WTC11 (cell line): Measurements from ENCODE around the gene SLC39A2. TPM values are rescaled to one million over a fixed set of nuclear protein-coding genes. Genes with fewer than 3 reads are reported as not detected.

Experiments
- ATAC-seq: fragments of 200-7000 bp; cut with Tn5 transposase; 2 replicates; pipeline ENCODE4 v1.10.0; 2021; ENCODE audit warnings: mild to moderate bottlenecking, moderate library complexity
- CTCF ChIA-PET: fragments of 300-600 bp; sonication (Branson Sonifier 250); formaldehyde crosslinking; loops from one replicate; lab custom pipeline; 2021; ENCODE audit warnings: antibody characterized with exemption; lab: Charles Lee
- POLR2A ChIA-PET: fragments of 350-600 bp; sonication (Branson Sonifier 250); formaldehyde crosslinking; loops from one replicate; lab custom pipeline; 2021; ENCODE audit warnings: antibody characterized with exemption; lab: Charles Lee
- DNase-seq: peaks from one replicate; pipeline ENCODE4 v3.0.0; 2021; ENCODE audit warnings: low spot score
- H3K27ac Mint-ChIP-seq: 2 replicates; pipeline ENCODE4 v1.8.0; 2021; ENCODE audit warnings: mixed read lengths
- H3K27me3 Mint-ChIP-seq: 2 replicates; pipeline ENCODE4 v1.8.0; 2021; ENCODE audit warnings: low read depth, mild to moderate bottlenecking, moderate library complexity, mixed read lengths
- H3K36me3 Mint-ChIP-seq: 2 replicates; pipeline ENCODE4 v1.8.0; 2021; ENCODE audit warnings: mixed read lengths
- H3K4me1 Mint-ChIP-seq: 2 replicates; pipeline ENCODE4 v1.8.0; 2022; ENCODE audit warnings: mixed read lengths
- H3K4me3 Mint-ChIP-seq: 2 replicates; pipeline ENCODE4 v1.8.0; 2021; ENCODE audit warnings: mild to moderate bottlenecking, moderate library complexity, mixed read lengths
- H3K9me3 Mint-ChIP-seq: 2 replicates; pipeline ENCODE4 v1.8.0; 2021; ENCODE audit warnings: mixed read lengths
- CBFB ChIP-seq: sonication (generic); formaldehyde crosslinking; IDR thresholded peaks from 2 replicates; pipeline ENCODE4 v1.8.1; 2022; ENCODE audit warnings: mild to moderate bottlenecking, low read depth, missing genetic modification reagents
- CTCF ChIP-seq: fragments of 200-600 bp; IDR thresholded peaks from 2 replicates; pipeline ENCODE4 v1.8.0; 2022; ENCODE audit warnings: antibody characterized with exemption
- E2F5 ChIP-seq: sonication (generic); formaldehyde crosslinking; IDR thresholded peaks from 2 replicates; pipeline ENCODE4 v1.8.1; 2022; ENCODE audit warnings: mild to moderate bottlenecking, moderate library complexity, missing genetic modification reagents
- ERG ChIP-seq: fragments of 250-450 bp; sonication (Bioruptor Pico); IDR thresholded peaks from 2 replicates; pipeline ENCODE4 v1.8.0; 2021; ENCODE audit warnings: mild to moderate bottlenecking
- FOXK1 ChIP-seq: sonication (generic); formaldehyde crosslinking; IDR thresholded peaks from 2 replicates; pipeline ENCODE4 v1.8.0; 2022; ENCODE audit warnings: mild to moderate bottlenecking, moderate library complexity, missing genetic modification reagents
- FOXP4 ChIP-seq: sonication (generic); formaldehyde crosslinking; IDR thresholded peaks from 2 replicates; pipeline ENCODE4 v1.8.0; 2022; ENCODE audit warnings: mild to moderate bottlenecking, missing genetic modification reagents
- GTF2I ChIP-seq: fragments of 250-450 bp; sonication (Bioruptor Pico); conservative IDR thresholded peaks from 2 replicates; pipeline ENCODE4 v1.4.0; 2021; ENCODE audit warnings: mild to moderate bottlenecking
- HMGXB4 ChIP-seq: sonication (generic); formaldehyde crosslinking; IDR thresholded peaks from 2 replicates; pipeline ENCODE4 v1.8.1; 2023; ENCODE audit warnings: mild to moderate bottlenecking, moderate library complexity, missing genetic modification reagents
- NR2C2 ChIP-seq: sonication (generic); formaldehyde crosslinking; IDR thresholded peaks from 2 replicates; pipeline ENCODE4 v1.8.0; 2022; ENCODE audit warnings: mild to moderate bottlenecking, missing genetic modification reagents
- SMAD3 ChIP-seq: sonication (generic); formaldehyde crosslinking; IDR thresholded peaks from 2 replicates; pipeline ENCODE4 v1.8.0; 2022; ENCODE audit warnings: missing genetic modification reagents, mild to moderate bottlenecking, borderline replicate concordance
- ZNF317 ChIP-seq: sonication (generic); formaldehyde crosslinking; IDR thresholded peaks from 2 replicates; pipeline ENCODE4 v1.8.1; 2023; ENCODE audit warnings: low read depth, mild to moderate bottlenecking, moderate library complexity, missing genetic modification reagents, borderline replicate concordance
- ZNF512 ChIP-seq: sonication (generic); formaldehyde crosslinking; IDR thresholded peaks from 2 replicates; pipeline ENCODE4 v1.8.1; 2022; ENCODE audit warnings: missing genetic modification reagents, borderline replicate concordance
- total RNA-seq: library from RNA; stranded (reverse); gene quantifications from 3 replicates; pipeline ENCODE4 v1.2.3, GENCODE V29; 2021
- TF ChIP-seq, protein P1 (sequence below): sonication (generic); formaldehyde crosslinking; IDR thresholded peaks from 2 replicates; pipeline ENCODE4 v1.8.1; 2023; ENCODE audit warnings: mild to moderate bottlenecking, missing genetic modification reagents, borderline replicate concordance
- TF ChIP-seq, protein P2 (sequence below): sonication (generic); formaldehyde crosslinking; IDR thresholded peaks from 2 replicates; pipeline ENCODE4 v1.8.0; 2022; ENCODE audit warnings: mild to moderate bottlenecking, missing genetic modification reagents

Gene SLC39A2
- total RNA-seq, 1 experiment from 2014 or later: not detected

DNA sequence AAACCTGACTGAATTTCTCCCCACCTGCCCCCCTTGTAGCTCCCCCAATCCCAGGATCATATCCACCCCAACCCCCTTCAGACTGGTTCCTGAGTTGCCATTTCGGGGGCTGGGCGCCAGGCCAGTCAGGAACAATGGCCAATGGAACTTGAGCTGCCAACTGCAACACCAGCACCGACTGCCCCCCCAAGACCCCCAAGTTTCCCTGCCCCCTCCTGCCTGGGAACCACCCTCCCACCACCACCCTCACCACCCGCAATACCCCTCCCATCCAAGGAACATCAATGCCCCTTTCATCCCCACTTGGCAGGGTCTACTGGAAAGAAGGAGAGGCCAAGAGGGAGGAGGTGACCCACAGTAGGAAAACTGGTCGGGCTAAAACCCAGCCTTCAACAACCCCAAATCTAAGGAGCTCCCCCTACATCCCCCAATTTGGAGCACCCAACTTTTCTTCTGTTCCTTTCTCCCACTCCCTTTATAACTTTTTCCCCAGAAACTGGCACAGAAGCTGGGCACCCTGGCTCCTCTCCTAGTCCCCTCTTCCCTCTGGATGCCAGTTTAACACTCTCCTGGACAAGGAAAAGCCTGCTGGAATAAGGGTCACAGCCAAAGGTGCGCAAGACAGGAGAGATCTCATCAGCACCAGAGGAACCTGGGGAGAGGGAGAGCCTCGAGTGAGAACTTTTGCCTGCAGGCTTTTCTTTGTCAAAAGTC is 27.3 kb downstream of the SLC39A2 start (continued):
- TF ChIP-seq, protein P1, sequence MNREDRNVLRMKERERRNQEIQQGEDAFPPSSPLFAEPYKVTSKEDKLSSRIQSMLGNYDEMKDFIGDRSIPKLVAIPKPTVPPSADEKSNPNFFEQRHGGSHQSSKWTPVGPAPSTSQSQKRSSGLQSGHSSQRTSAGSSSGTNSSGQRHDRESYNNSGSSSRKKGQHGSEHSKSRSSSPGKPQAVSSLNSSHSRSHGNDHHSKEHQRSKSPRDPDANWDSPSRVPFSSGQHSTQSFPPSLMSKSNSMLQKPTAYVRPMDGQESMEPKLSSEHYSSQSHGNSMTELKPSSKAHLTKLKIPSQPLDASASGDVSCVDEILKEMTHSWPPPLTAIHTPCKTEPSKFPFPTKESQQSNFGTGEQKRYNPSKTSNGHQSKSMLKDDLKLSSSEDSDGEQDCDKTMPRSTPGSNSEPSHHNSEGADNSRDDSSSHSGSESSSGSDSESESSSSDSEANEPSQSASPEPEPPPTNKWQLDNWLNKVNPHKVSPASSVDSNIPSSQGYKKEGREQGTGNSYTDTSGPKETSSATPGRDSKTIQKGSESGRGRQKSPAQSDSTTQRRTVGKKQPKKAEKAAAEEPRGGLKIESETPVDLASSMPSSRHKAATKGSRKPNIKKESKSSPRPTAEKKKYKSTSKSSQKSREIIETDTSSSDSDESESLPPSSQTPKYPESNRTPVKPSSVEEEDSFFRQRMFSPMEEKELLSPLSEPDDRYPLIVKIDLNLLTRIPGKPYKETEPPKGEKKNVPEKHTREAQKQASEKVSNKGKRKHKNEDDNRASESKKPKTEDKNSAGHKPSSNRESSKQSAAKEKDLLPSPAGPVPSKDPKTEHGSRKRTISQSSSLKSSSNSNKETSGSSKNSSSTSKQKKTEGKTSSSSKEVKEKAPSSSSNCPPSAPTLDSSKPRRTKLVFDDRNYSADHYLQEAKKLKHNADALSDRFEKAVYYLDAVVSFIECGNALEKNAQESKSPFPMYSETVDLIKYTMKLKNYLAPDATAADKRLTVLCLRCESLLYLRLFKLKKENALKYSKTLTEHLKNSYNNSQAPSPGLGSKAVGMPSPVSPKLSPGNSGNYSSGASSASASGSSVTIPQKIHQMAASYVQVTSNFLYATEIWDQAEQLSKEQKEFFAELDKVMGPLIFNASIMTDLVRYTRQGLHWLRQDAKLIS (CRISPR knock-in tag): no peak
- TF ChIP-seq ZNF317 (CRISPR knock-in tag) (no peak), FOXK1 (CRISPR knock-in tag) (no peak)

GRCh38 chr14:21026988-21027315 is 27.9 kb downstream of the SLC39A2 start:
- Mint-ChIP-seq H3K4me3 (peak overlapping the region; percentile 53), H3K27ac (peak overlapping the region; percentile 39; the same call in 1 of the 2 replicates), H3K9me3 (no peaks in the 10 kb centered on the region), H3K4me1 (peaks cover 39% of the 10 kb centered on the region), H3K27me3 (peaks cover 39% of the 10 kb centered on the region), H3K36me3 (no peaks in the 10 kb centered on the region; the same call in 1 of the 2 replicates)
- no peak for ATAC-seq
- no peak for DNase-seq
- ChIA-PET CTCF (interaction anchor here (0.6 to 12.2 kb wide), 9 partner anchors 12 to 335 kb away, joined by 3 to 104 read pairs (median 6); no protein-coding TSS in a partner anchor), POLR2A (interaction anchor here (1.1 to 1.7 kb wide), 3 partner anchors 12 to 44 kb away, joined by 3 to 12 read pairs (median 12); partner anchors contain the start of gene ARHGEF40)
- TF ChIP-seq CTCF (no peak), ERG (no peak), ZNF512 (CRISPR knock-in tag) (no peak), GTF2I (CRISPR knock-in tag) (no peak), CBFB (CRISPR knock-in tag) (no peak), FOXP4 (CRISPR knock-in tag) (no peak), E2F5 (CRISPR knock-in tag) (no peak), FOXK1 (CRISPR knock-in tag) (no peak), HMGXB4 (CRISPR knock-in tag) (no peak), NR2C2 (CRISPR knock-in tag) (no peak), SMAD3 (no peak)
- TF ChIP-seq, protein P2, sequence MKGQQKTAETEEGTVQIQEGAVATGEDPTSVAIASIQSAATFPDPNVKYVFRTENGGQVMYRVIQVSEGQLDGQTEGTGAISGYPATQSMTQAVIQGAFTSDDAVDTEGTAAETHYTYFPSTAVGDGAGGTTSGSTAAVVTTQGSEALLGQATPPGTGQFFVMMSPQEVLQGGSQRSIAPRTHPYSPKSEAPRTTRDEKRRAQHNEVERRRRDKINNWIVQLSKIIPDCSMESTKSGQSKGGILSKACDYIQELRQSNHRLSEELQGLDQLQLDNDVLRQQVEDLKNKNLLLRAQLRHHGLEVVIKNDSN: no peak
- TF ChIP-seq, protein P1 (CRISPR knock-in tag): no peak
